HEK293T (cell line): ENCODE data around the gene SF3A2.
A peak's percentile ranks its signal among the peaks of the same experiment; 100 is the strongest.

Experiments used
- CTCF ChIA-PET: fragments of 350-600 bp; formaldehyde crosslinking; extraction: SDS; loops from one replicate; lab custom pipeline; 2021; ENCODE audit warnings: antibody characterized with exemption, inconsistent platforms; lab: Yijun Ruan, JAX
- POLR2A ChIA-PET: fragments of 350-600 bp; formaldehyde crosslinking; extraction: SDS; loops from one replicate; lab custom pipeline; 2020; ENCODE audit warnings: antibody characterized with exemption, inconsistent platforms; lab: Yijun Ruan, JAX
- DNase-seq: peaks from one replicate; pipeline ENCODE4 v3.0.0; 2012; ENCODE audit warnings: mixed read lengths; ENCODE audit errors: extremely low spot score
- ARNT ChIP-seq: fragments of 450-650 bp; IDR thresholded peaks from 2 replicates; pipeline ENCODE4 v1.6.1; 2017; ENCODE audit warnings: mild to moderate bottlenecking
- BHLHE40 ChIP-seq: fragments of 450-650 bp; IDR thresholded peaks from 2 replicates; pipeline ENCODE4 v1.6.1; 2016; ENCODE audit warnings: mild to moderate bottlenecking, moderate library complexity, borderline replicate concordance
- CTBP1 ChIP-seq: fragments of 450-650 bp; IDR thresholded peaks from 2 replicates; pipeline ENCODE4 v1.6.1; 2016; ENCODE audit warnings: borderline replicate concordance
- ELF4 ChIP-seq: fragments of 450-650 bp; IDR thresholded peaks from 2 replicates; pipeline ENCODE4 v1.6.1; 2017; ENCODE audit warnings: antibody characterized with exemption
- FOXA1 ChIP-seq: fragments of 450-650 bp; IDR thresholded peaks from 2 replicates; pipeline ENCODE4 v1.6.1; 2016; ENCODE audit warnings: mild to moderate bottlenecking
- FOXK2 ChIP-seq: fragments of 450-650 bp; IDR thresholded peaks from 2 replicates; pipeline ENCODE4 v1.6.1; 2016; ENCODE audit warnings: mild to moderate bottlenecking
- FOXM1 ChIP-seq: fragments of 450-650 bp; IDR thresholded peaks from 2 replicates; pipeline ENCODE4 v1.6.1; 2017; ENCODE audit warnings: mild to moderate bottlenecking, borderline replicate concordance
- HDGF ChIP-seq: fragments of 450-650 bp; IDR thresholded peaks from 2 replicates; pipeline ENCODE4 v1.6.1; 2017; ENCODE audit warnings: antibody characterized with exemption, borderline replicate concordance
- L3MBTL2 ChIP-seq: fragments of 450-650 bp; conservative IDR thresholded peaks from 2 replicates; pipeline ENCODE4 v1.6.1; 2016; ENCODE audit warnings: mild to moderate bottlenecking
- LEF1 ChIP-seq: fragments of 450-650 bp; IDR thresholded peaks from 2 replicates; pipeline ENCODE4 v1.6.1; 2017; ENCODE audit warnings: mild to moderate bottlenecking, borderline replicate concordance
- NFRKB ChIP-seq: fragments of 450-650 bp; IDR thresholded peaks from 2 replicates; pipeline ENCODE4 v1.6.1; 2016; ENCODE audit warnings: mild to moderate bottlenecking, moderate library complexity
- SP1 ChIP-seq: fragments of 450-650 bp; IDR thresholded peaks from 2 replicates; pipeline ENCODE4 v1.6.1; 2017
- SUZ12 ChIP-seq: fragments of 450-650 bp; IDR thresholded peaks from 2 replicates; pipeline ENCODE4 v1.6.1; 2016; ENCODE audit warnings: mild to moderate bottlenecking
- TARDBP ChIP-seq: fragments of 450-650 bp; IDR thresholded peaks from 2 replicates; pipeline ENCODE4 v1.6.1; 2016
- ZNF384 ChIP-seq: fragments of 450-650 bp; IDR thresholded peaks from 2 replicates; pipeline ENCODE4 v1.6.1; 2016
- TF ChIP-seq, protein P1 (sequence below): fragments of 450-650 bp; IDR thresholded peaks from 2 replicates; pipeline ENCODE4 v1.6.1; 2016

Gene SF3A2

DNA sequence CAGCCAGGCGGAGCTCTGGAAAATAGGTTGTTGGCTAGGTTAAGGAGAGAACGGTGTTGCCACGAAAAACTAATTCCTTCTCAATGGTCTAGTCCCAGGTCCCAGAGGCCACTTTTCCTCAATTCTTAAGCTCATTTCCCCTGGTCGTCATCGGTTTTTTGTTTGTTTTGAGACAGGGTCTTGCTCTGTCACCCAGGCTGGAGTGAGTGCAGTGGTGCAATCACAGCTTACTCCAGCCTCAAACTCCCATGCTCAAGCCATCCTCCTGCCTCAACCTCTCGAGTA lies 1.2 kb downstream of the SF3A2 start:
- TF ChIP-seq, protein P1, sequence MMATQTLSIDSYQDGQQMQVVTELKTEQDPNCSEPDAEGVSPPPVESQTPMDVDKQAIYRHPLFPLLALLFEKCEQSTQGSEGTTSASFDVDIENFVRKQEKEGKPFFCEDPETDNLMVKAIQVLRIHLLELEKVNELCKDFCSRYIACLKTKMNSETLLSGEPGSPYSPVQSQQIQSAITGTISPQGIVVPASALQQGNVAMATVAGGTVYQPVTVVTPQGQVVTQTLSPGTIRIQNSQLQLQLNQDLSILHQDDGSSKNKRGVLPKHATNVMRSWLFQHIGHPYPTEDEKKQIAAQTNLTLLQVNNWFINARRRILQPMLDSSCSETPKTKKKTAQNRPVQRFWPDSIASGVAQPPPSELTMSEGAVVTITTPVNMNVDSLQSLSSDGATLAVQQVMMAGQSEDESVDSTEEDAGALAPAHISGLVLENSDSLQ: no peak
- TF ChIP-seq FOXM1 (no peak), FOXA1 (no peak), SUZ12 (no peak), FOXK2 (no peak), LEF1 (no peak), BHLHE40 (no peak), SP1 (no peak), ARNT (no peak)
- no peak for DNase-seq
- POLR2A ChIA-PET: interaction anchor here (1.2 to 3.3 kb wide), 6 partner anchors 22 to 85 kb away, joined by 3 to 18 read pairs (median 4); no protein-coding TSS in a partner anchor
- CTCF ChIA-PET: interaction anchor here (0.7 to 1.1 kb wide), 2 partner anchors 36 to 82 kb away, joined by 3 to 4 read pairs; no protein-coding TSS in a partner anchor

DNA sequence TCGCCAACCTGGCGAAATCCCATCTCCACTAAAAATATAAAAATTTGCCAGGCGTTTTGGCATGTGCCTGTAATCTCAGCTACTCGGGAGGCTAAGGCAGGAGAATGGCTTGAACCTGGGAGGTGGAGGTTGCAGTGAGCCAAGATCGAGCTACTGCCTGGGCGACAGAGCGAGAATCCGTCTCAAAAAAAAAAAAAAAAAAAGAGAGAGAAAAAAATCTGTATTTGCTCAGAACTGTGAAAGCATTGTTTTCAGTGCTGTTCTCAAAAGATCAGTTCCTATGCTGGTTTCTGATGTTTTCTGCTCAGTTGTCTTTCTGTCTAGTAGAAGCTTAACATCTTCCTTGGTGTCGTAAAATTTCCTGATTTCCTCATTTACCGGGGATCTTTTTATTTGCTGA lies 2.5 kb downstream of the SF3A2 start:
- CTCF ChIA-PET: interaction anchor here (0.6 to 1.9 kb wide), 3 partner anchors 23 to 83 kb away, joined by 3 to 4 read pairs (median 4); no protein-coding TSS in a partner anchor
- DNase-seq: no peak
- no peak for TF ChIP-seq NFRKB
- peak; percentile 58; the same call in 1 of the 2 replicates for TF ChIP-seq ZNF384
- POLR2A ChIA-PET: interaction anchor here (1.4 to 3.3 kb wide), 4 partner anchors 10 to 86 kb away, joined by 3 to 18 read pairs (median 4); partner anchors contain the start of gene AMH

DNA sequence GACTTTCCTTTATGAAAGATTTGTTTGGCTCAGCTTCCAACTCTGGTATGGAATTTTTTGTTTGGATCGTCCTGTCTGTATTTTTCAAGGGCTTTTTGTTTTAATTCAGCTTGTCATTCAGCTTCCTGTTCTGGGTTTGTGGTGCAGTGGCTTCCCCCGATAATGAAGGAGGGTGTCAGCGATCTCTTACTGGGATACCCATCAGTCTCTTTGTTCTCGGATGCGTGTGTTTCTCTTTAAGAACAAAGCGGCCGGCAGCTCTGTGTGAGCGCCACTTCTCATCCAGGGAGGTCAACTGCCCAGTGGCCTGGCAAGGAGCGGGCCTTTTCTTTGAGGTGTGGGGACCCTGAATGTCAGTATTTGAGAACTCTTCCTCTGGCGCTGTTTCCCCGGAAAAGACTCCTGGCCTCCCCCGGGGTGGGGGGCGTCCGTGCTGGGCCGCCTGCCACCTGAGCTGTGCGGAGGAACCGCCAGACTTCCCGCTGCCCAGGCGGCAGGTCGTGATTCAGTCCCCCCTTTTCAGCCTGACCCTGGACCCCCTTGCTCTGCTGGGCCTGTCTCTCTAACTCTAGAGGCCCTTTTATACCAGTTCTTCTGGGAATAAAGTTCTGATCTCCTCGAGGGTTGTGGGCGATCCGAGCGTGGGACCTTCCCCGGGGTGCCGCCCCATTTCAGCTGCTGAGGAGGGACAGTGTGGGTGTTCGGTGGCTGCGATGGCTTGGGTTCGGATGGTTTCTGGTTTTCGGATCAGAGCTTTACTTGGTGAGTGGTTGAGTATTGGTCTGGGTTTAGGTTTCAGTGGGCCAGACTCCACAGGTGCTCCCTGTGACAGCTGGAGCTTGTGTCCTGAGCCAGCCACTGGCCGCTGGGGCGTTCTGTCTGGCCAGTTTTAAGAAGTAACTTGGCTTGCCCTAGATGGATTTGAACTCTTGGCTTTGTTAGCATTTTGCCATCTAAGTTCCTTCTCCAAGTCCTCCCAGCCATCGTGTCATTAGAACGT lies 3.4 kb downstream of the SF3A2 start:
- TF ChIP-seq, protein P1: no peak
- TF ChIP-seq FOXM1: no peak
- no peak for TF ChIP-seq LEF1
- TF ChIP-seq NFRKB: no peak
- TF ChIP-seq HDGF: no peak
- no peak for TF ChIP-seq SUZ12
- no peak for TF ChIP-seq FOXK2
- no peak for TF ChIP-seq ELF4
- no peak for TF ChIP-seq ARNT
- TF ChIP-seq FOXA1: no peak
- TF ChIP-seq L3MBTL2: no peak
- no peak for TF ChIP-seq CTBP1
- TF ChIP-seq ZNF384: no peak
- no peak for TF ChIP-seq TARDBP
- TF ChIP-seq SP1: no peak
- no peak for TF ChIP-seq BHLHE40
- no peak for DNase-seq
- POLR2A ChIA-PET: interaction anchor here (1.4 to 3.3 kb wide), 2 partner anchors 9 to 32 kb away, joined by 4 to 18 read pairs; partner anchors contain the start of gene AMH
- CTCF ChIA-PET: interaction anchor here (1.1 to 1.9 kb wide), 2 partner anchors 22 to 84 kb away, joined by 3 to 4 read pairs; no protein-coding TSS in a partner anchor

DNA sequence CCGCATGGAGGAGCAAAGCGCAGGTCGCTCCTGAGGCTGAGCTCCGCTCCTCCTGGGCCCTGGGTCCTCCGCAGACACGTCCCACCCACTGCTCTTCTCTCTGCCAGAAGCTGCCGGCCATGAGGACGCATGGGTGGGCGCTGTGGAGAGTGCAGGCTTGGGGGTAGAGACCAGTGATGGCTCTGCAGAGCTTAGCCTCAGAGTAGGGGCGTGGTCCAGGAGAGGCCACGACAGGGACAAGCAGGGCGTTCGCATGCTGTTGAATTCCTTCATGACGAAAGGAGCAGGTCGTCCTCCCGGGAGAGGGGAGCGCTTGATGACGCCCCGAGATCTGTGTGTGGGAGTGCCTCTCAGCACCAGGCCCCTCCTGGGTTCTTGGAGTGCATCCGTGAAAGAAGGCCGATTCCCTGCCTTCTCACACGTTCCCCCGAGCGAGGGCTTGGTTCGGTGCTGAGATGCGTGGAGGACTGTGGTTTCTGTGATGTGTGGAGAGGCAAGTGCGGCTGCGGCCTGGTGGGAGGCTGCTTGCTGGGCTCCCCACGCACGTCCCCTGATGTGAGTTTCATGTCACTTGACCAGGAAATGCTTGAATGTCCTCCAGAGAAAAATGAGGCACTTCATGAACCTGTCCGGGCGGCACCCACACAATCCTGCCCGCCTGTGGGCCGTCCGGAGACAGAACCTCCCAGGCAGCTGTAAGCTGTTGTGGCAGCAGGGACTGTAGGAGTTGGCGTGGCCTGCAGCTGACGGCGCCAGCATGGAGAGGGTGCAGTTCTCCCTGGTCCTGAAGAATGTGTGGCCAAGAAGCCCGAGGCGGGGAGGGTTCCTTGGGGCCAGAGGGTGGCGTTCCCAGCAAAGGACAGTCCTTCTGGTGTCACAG lies 4.5 kb downstream of the SF3A2 start:
- no peak for TF ChIP-seq ELF4
- TF ChIP-seq FOXA1: no peak
- no peak for TF ChIP-seq TARDBP
- no peak for TF ChIP-seq SUZ12
- TF ChIP-seq, protein P1: no peak
- no peak for TF ChIP-seq NFRKB
- no peak for TF ChIP-seq ZNF384
- TF ChIP-seq HDGF: no peak
- no peak for TF ChIP-seq SP1
- no peak for TF ChIP-seq L3MBTL2
- TF ChIP-seq BHLHE40: no peak
- TF ChIP-seq FOXM1: no peak
- no peak for TF ChIP-seq LEF1
- no peak for TF ChIP-seq CTBP1
- no peak for TF ChIP-seq ARNT
- no peak for TF ChIP-seq FOXK2
- POLR2A ChIA-PET: no interaction called here
- CTCF ChIA-PET: no interaction called here
- DNase-seq: no peak

DNA sequence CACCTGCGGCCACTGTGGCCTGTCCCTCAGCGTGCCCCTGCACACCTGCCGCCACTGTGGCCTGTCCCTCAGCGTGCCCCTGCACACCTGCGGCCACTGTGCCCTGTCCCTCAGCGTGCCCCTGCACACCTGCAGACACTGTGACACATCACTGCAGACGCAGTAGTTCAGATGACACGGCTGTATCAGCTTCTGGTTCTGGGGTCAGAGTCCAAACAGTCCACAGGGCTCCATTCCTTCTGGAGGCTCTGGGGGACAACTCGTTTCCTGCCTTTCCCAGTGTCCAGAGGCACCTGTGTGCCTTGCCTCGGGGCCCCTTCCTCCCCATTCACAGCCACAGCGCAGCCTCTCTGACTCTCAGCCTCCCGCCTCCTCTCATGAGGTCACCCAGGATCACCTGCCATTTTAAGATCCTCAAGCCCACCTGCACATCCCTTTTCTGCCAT lies 5.5 kb downstream of the SF3A2 start:
- POLR2A ChIA-PET: no interaction called here
- TF ChIP-seq L3MBTL2 (no peak), TARDBP (no peak), HDGF (no peak), BHLHE40 (no peak), FOXA1 (no peak), ELF4 (no peak), ARNT (no peak), SP1 (no peak), FOXM1 (no peak), CTBP1 (no peak)
- TF ChIP-seq, protein P1: no peak
- DNase-seq: no peak
- CTCF ChIA-PET: interaction anchor here (1.1 kb wide), 1 partner anchor 11 kb away, joined by 5 read pairs; no protein-coding TSS in a partner anchor
